Activated naive CD4-positive, alpha-beta T cell treated with anti-CD3 and anti-CD28 coated beads, Interleukin-2, amount 50 U/mL, for 72 hours (primary cell): Measurements from ENCODE around the gene AMOTL2. TPM values are rescaled to one million over a fixed set of nuclear protein-coding genes. Genes with fewer than 3 reads are reported as not detected.

Experiments
- ATAC-seq, 2 donors: fragments of 150-1000 bp; cut with Tn5 transposase; 2 replicates each; pipeline ENCODE4 v1.10.0; 2021; ENCODE audit warnings: mild to moderate bottlenecking in 2 of 2, moderate library complexity in 2 of 2
- DNase-seq, 2 donors: peaks; one replicate each; pipeline ENCODE4 v3.0.0; 2021 to 2022; ENCODE audit warnings: low spot score in 2 of 2
- H3K27ac Mint-ChIP-seq, 2 donors: one replicate each; pipeline ENCODE4 v1.8.0; 2022; ENCODE audit warnings: mild to moderate bottlenecking in 2 of 2, mixed read lengths in 2 of 2
- H3K36me3 Mint-ChIP-seq, 2 donors: one replicate each; pipeline ENCODE4 v1.8.0; 2022; ENCODE audit warnings: mixed read lengths in 2 of 2
- H3K9me3 Mint-ChIP-seq, 2 donors: one replicate each; pipeline ENCODE4 v1.8.0; 2022; ENCODE audit warnings: mixed read lengths in 2 of 2
- total RNA-seq, 2 donors: library from RNA; stranded (reverse); gene quantifications; one replicate each; pipeline ENCODE4 v1.2.3, GENCODE V29; 2022

Gene AMOTL2
- total RNA-seq, 2 donors from 2014 or later = 0.64 TPM; not detected in 1

GRCh38 chr3:134322286-134322685 lies 52.0 kb downstream of the AMOTL2 start:
- no peak for DNase-seq
- Mint-ChIP-seq H3K36me3 (no peaks in the 10 kb centered on the region), H3K9me3 (no peaks in the 10 kb centered on the region), H3K27ac (no peak overlapping the region)
- no peak for ATAC-seq

GRCh38 chr3:134320749-134321148 lies 53.5 kb downstream of the AMOTL2 start:
- Mint-ChIP-seq H3K9me3 (no peaks in the 10 kb centered on the region), H3K27ac (no peak overlapping the region), H3K36me3 (no peaks in the 10 kb centered on the region)
- DNase-seq (no peak), ATAC-seq (peak in 1 of 2 donors; percentile 36)

- DNase-seq (no peak), ATAC-seq (no peak)
- no peaks in the 10 kb centered on the region for H3K9me3 Mint-ChIP-seq
- no peaks in the 10 kb centered on the region for H3K36me3 Mint-ChIP-seq
- H3K27ac Mint-ChIP-seq = no peak overlapping the region
Measured at GRCh38 chr3:134319931-134320330, 54.3 kb downstream of the AMOTL2 start.

DNA sequence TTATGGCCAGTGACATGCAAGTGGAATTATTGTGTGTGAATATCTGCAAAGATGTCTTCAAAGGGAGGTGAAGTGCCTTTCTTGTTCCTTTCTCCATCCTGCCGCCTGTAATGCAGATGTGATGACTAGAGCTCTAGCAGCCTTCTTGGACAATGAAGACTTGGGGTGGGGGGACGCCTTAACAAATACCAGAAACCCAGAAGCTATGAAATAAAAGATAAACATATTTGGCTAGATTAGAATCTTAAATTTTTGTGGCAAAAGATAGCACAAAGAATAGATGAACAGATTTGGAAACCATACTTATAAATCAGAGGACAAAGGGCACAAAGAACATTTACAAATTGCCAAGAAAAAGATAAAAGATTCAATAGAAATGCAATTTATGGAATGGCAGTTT lies 56.1 kb downstream of the AMOTL2 start:
- Mint-ChIP-seq H3K9me3 (no peaks in the 10 kb centered on the region), H3K27ac (no peak overlapping the region), H3K36me3 (no peaks in the 10 kb centered on the region)
- no peak for DNase-seq
- ATAC-seq = no peak

- Mint-ChIP-seq H3K27ac (no peak overlapping the region), H3K9me3 (no peaks in the 10 kb centered on the region), H3K36me3 (no peaks in the 10 kb centered on the region)
- ATAC-seq (no peak), DNase-seq (no peak)
Measured at GRCh38 chr3:134317106-134317947, 56.9 kb downstream of the AMOTL2 start.

DNA sequence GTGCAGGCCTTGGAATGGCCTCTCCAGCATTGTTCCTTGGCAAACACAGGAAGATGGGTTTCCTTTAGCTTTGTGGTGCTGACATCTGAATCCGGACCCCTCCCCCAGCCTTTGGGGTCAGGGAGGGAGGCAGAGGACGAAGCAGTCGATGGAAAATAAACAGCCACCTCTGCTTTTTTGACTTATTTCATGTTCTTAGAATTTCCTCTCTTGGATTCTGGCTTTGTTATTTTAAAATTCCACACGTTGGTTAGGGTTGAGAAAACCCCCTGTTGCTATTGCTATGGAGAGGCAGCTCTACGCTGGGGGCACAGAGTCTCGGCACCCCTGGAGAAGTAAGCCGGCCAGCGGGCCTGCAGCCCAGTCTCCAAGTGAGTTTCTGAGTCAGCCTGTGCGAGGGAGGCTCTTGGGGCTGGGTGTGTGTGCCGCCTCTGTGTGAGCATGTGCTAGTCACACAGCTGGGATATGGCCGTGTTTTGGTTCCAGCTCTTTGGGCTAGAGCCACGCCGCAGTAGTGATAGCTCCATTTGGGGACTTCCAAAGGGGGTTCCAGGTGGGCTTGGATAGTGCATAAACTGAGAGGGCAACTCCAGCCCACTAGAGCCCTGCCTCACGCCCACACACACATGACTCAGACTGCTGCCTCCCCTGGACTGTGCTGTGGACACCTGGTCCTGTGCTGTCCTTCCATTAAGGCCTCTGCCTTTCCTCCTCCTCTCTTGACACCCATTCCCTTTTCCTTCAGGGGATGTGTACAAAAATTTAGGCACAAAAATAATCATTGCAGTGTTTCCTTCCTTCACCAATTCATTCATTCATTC lies 58.8 kb downstream of the AMOTL2 start:
- ATAC-seq (no peak), DNase-seq (no peak)
- Mint-ChIP-seq H3K36me3 (no peaks in the 10 kb centered on the region), H3K9me3 (no peaks in the 10 kb centered on the region), H3K27ac (no peak overlapping the region)

DNA sequence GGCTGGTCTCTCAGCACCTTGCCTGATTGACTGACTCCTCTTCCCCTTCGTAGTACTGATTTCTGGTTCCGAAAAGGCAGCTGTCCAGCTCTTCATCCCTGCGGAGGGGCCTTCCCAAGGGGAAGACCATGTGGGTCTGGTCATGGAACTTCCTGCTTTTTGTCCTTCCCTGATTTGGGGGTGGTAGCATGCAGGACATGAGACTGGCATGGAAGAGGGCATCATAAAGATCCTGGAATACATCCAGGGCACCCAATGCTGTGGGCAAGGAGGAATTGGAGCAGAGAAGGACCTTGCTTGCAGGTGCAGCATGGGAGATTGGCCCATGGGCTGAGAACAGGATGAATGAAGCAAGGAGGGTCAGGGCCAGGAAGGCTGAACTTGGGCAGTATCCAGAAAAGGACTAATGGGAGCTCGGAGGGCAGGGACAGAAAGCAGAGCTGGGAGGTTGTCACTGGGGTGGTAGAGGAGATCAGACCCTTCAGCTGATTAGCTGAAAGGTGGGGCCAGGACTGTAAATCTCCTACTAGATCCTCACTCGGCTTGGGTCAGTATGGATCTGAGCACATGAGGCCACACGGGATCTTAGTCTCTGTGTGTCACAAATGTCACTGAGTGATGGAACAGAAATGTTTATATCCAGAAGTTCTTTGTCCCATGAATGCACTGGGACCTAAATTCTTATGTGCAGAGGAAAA lies 59.5 kb downstream of the AMOTL2 start:
- no peak for DNase-seq
- Mint-ChIP-seq H3K27ac (no peak overlapping the region), H3K9me3 (no peaks in the 10 kb centered on the region), H3K36me3 (no peaks in the 10 kb centered on the region)
- no peak for ATAC-seq

GRCh38 chr3:134313847-134314587 lies 60.2 kb downstream of the AMOTL2 start:
- Mint-ChIP-seq H3K36me3 (no peaks in the 10 kb centered on the region), H3K27ac (no peak overlapping the region), H3K9me3 (no peaks in the 10 kb centered on the region)
- ATAC-seq (no peak), DNase-seq (no peak)

GRCh38 chr3:134312873-134313846 lies 61.1 kb downstream of the AMOTL2 start:
- Mint-ChIP-seq H3K36me3 (no peaks in the 10 kb centered on the region), H3K9me3 (no peaks in the 10 kb centered on the region), H3K27ac (no peak overlapping the region)
- ATAC-seq = peak in 1 of 2 donors; percentile 8
- DNase-seq = no peak

DNA sequence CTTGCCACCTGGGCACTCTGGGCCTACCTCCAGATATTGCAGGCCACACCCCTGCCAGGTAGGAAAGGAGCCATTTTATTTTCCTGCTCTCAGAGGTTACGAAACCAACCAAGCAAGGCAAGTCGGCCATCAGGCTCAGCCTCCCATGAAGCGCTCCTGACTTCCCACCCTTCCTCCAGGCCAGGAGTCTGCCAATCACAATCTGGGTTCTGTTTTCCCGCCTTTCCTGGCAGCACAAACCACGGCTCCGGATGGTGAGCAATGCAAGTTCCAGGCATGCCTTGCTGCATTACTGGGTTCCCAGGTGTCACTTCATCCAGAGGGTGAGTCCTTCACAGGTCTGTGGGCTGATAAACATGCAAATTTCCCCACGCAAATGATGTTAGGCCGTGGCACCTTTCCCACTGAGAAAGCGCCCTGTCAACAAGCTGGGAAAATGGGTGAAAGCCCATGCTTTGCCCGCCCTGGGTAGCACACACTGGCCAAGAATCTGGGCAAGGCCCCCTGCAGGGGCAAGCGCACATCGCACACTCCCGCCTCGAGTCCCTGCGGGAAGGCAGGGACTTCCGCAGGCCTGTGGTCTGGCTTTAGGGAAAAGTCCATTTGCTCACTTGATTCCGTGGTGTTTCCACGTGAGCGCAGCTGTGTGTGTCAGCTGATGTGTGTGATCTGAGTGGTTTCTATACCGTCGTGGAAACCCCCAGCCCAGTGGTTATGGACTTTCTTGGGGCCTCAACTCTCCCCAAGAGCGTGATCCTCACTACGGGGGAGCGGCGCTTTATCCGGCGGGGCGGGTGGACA lies 62.0 kb downstream of the AMOTL2 start:
- H3K9me3 Mint-ChIP-seq = no peaks in the 10 kb centered on the region
- no peak overlapping the region for H3K27ac Mint-ChIP-seq
- ATAC-seq (peak; percentile 12 to 42), DNase-seq (no peak)
- no peaks in the 10 kb centered on the region for H3K36me3 Mint-ChIP-seq

GRCh38 chr3:134311693-134312071 lies 62.6 kb downstream of the AMOTL2 start:
- Mint-ChIP-seq H3K27ac (no peak overlapping the region), H3K9me3 (no peaks in the 10 kb centered on the region), H3K36me3 (no peaks in the 10 kb centered on the region)
- no peak for ATAC-seq
- no peak for DNase-seq

DNA sequence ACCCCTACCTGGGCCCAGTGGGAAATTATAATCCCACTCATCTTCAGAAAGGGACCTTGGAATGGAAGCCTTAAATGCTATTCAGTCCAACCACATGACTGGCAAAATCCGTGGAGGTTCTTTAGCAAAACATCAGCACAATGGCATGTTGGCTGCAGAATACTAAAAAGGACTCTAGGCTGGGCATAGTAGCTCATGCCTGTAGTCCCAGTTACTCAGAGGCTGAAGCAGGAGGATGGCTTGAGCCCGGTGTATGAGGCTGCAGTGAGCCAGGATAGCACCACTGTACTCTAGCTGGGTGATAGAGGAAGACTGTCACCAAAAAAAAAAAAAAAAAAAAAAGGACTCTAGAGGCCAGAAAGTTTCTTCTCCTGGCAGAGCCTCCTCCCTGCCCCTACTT lies 63.0 kb downstream of the AMOTL2 start:
- H3K9me3 Mint-ChIP-seq = no peaks in the 10 kb centered on the region
- DNase-seq (no peak), ATAC-seq (no peak)
- H3K36me3 Mint-ChIP-seq = no peaks in the 10 kb centered on the region
- no peak overlapping the region for H3K27ac Mint-ChIP-seq

DNA sequence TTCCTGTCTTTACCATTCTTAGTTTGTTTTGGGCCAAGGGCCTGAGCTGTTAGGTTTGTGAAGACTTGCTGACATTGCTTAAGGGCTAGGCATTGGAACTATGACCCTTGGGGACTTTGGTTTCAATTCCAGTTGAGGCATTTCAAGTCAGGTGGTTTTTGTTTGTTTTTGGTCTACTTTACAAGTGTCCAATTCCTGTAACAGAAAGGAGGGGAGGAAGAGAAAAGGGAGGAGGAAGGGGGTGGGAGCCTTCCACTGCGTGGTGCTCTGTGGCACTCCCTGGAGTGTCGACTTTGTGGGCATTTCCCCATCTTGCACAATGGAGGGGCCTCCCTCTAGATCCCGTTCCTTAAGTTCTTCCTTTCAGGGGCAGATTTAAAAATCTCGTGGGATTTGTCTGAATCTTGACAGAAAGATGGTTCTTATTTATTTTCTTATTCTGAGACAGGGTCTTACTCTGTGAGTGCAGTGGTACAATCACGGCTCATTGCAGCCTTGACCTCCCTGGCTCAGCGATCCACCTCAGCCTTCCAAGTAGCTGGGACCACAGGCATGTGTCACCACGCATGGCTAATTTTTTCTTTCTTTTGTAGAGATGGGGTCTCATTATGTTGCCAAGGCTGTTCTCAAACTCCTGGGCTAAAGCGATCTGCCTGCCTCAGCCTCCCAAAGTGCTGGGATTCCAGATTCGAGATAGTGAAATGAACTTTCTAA lies 64.1 kb downstream of the AMOTL2 start:
- Mint-ChIP-seq H3K9me3 (no peaks in the 10 kb centered on the region), H3K27ac (peak overlapping the region in 1 of 2 donors; percentile 36), H3K36me3 (no peaks in the 10 kb centered on the region)
- no peak for ATAC-seq
- DNase-seq = no peak

GRCh38 chr3:134308350-134308891 lies 65.8 kb downstream of the AMOTL2 start:
- no peaks in the 10 kb centered on the region for H3K36me3 Mint-ChIP-seq
- H3K9me3 Mint-ChIP-seq = no peaks in the 10 kb centered on the region
- peak overlapping the region in 1 of 2 donors; percentile 36 for H3K27ac Mint-ChIP-seq
- peak; percentile 65 to 77 for DNase-seq
- ATAC-seq = peak; percentile 82 to 86
